GM21529 (cell line): Measurements from ENCODE around the gene KCNJ5.

Source experiments
- ATAC-seq: cut with Tn5 transposase; IDR thresholded peaks from one replicate; pipeline ENCODE4 v1.9.1; 2021; ENCODE audit not compliant: unreplicated experiment

Gene KCNJ5

GRCh38 chr11:128871168-128871610 lies 20.0 kb upstream of the KCNJ5 start:
- ATAC-seq, result no peak

GRCh38 chr11:128872094-128872493 lies 19.1 kb upstream of the KCNJ5 start:
- no peak for ATAC-seq

- no peak for ATAC-seq
These were observed 18.6 kb upstream of the KCNJ5 start for GRCh38 chr11:128872594-128872993.

- ATAC-seq, result no peak
These were observed 16.7 kb upstream of the KCNJ5 start for GRCh38 chr11:128874427-128874826.

GRCh38 chr11:128876133-128876650 lies 15.0 kb upstream of the KCNJ5 start:
- ATAC-seq, result no peak

- no peak for ATAC-seq
These were observed 13.4 kb upstream of the KCNJ5 start for GRCh38 chr11:128877726-128878125.

- ATAC-seq, result no peak
These were observed 12.7 kb upstream of the KCNJ5 start for GRCh38 chr11:128878455-128878854.

- no peak for ATAC-seq
These were observed 11.3 kb upstream of the KCNJ5 start for GRCh38 chr11:128879817-128880216.

- ATAC-seq, result no peak
These were observed 9.9 kb upstream of the KCNJ5 start for GRCh38 chr11:128881221-128881620.

- ATAC-seq, result no peak
These were observed 8.7 kb upstream of the KCNJ5 start for GRCh38 chr11:128882451-128882850.

- no peak for ATAC-seq
These were observed 7.1 kb upstream of the KCNJ5 start for GRCh38 chr11:128884054-128884453.

- peak; percentile 92 for ATAC-seq
These were observed 6.3 kb upstream of the KCNJ5 start for GRCh38 chr11:128884703-128885338.

GRCh38 chr11:128886406-128887124 lies 4.6 kb upstream of the KCNJ5 start:
- no peak for ATAC-seq

- ATAC-seq, result no peak
These were observed 2.8 kb upstream of the KCNJ5 start for GRCh38 chr11:128888034-128888985.

- no peak for ATAC-seq
These were observed 1.4 kb upstream of the KCNJ5 start for GRCh38 chr11:128889657-128890213.

- ATAC-seq, result no peak
These were observed 977 bp upstream of the KCNJ5 start for GRCh38 chr11:128890216-128890542.

GRCh38 chr11:128891913-128892398 lies 800 bp downstream of the KCNJ5 start:
- ATAC-seq, result no peak

GRCh38 chr11:128892866-128893565 lies 1.9 kb downstream of the KCNJ5 start:
- no peak for ATAC-seq

GRCh38 chr11:128893578-128894285 lies 2.6 kb downstream of the KCNJ5 start:
- ATAC-seq, result peak; percentile 82

GRCh38 chr11:128894286-128894681 lies 3.1 kb downstream of the KCNJ5 start:
- ATAC-seq, result no peak
